ENCODE measurements around the gene KIAA1614.

KIAA1614 gene

DNA sequence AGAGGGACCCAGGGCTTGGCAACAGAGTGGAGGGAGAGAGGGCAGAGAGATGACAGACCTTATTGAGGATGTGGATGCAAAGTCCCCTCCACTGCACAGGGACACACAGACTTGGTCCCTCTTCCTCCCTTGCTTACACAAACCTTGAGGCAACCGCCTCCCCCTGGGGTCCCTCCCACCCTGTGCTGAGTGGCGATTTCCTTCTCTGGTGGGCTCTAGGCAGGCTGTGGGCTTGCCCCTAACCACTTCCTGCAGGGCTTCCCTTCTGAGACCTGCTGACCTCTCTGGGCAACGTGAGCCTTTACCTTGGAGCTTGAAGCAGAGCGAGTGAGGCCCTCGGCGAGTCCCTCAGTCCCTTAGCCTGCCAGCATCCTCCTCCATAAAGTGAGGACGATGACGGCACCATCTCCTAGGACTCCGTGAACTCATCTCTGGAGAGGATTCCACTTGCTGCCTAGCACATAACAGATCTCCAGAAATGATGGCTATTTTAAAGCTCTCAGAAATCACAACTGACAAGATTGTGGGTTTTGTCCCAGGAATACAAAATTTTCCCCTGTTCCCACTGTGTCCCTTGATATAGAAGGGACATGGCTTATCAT is 25.0 kb downstream of the KIAA1614 start:
- Histone ChIP-seq H3K4me3 (ENCODE audit: low read depth, low read length) (no peak overlapping the region), H3K27ac (no peak overlapping the region), H3K27me3 (ENCODE audit: insufficient read depth, low read depth, severe bottlenecking) (no peaks in the 10 kb centered on the region), H3K36me3 (peaks cover 35% of the 10 kb centered on the region), H3K9me3 (ENCODE audit: severe bottlenecking) (no peaks in the 10 kb centered on the region)
- no peak for DNase-seq
- TF ChIP-seq, protein P1, sequence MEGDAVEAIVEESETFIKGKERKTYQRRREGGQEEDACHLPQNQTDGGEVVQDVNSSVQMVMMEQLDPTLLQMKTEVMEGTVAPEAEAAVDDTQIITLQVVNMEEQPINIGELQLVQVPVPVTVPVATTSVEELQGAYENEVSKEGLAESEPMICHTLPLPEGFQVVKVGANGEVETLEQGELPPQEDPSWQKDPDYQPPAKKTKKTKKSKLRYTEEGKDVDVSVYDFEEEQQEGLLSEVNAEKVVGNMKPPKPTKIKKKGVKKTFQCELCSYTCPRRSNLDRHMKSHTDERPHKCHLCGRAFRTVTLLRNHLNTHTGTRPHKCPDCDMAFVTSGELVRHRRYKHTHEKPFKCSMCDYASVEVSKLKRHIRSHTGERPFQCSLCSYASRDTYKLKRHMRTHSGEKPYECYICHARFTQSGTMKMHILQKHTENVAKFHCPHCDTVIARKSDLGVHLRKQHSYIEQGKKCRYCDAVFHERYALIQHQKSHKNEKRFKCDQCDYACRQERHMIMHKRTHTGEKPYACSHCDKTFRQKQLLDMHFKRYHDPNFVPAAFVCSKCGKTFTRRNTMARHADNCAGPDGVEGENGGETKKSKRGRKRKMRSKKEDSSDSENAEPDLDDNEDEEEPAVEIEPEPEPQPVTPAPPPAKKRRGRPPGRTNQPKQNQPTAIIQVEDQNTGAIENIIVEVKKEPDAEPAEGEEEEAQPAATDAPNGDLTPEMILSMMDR (IDR thresholded peaks at IDR 0.05; ENCODE audit: low read depth, low read length) = no peak

DNA sequence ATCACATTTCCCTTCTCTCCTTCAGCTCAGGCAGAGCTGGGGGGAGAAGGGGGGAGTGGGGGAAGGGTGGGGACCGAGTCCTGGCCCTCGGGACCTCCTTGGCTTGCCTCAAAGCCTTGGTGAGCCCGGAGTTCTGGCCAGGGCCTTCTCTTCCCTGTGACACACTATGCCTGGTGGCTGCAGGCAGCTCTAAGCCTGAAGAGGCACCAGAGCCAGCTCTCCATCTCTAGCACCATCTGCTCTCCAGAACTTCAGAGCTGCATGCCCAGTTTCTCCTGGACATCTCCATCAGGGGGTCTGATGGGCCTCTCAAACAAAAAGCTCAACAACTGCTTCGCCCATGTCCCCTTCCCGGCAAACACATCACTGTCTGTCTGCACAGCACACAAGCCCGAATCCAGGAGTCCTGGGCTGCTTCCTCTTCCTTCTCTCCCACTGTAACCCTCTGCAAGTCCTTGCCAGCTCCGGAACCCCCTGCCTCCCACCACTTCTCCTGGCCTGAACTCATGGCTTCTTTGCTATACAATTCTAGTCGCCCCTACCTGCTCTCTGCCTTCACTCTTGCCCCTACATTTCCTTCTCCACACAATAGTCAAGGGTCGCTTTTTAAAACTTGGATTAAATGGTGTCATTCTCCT is 26.5 kb downstream of the KIAA1614 start:
- DNase-seq = no peak
- H3K9me3 ChIP-seq (ENCODE audit: severe bottlenecking) = no peaks in the 10 kb centered on the region

DNA sequence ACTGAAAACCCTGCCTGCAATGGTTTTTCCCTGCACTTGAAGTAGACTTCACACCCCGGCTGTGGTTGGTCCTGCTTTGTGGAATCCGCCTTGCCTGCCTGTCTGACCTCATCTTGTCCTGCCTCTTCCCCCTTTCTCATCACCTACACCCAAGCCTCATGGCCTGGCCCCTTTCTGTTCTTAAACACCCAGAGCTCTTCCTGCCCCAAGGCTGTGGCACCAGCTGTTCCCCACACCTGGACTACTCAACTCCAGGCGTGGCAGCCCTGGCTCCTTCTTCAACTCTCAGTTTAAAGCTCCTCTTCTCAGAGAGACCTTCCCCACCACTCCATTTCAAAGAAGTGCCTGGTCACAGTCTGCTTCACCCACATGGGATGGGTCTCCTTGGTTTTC is 27.0 kb downstream of the KIAA1614 start:
- Histone ChIP-seq H3K27ac (no peak overlapping the region), H3K4me3 (ENCODE audit: low read depth, low read length) (no peak overlapping the region), H3K27me3 (ENCODE audit: insufficient read depth, low read depth, severe bottlenecking) (no peaks in the 10 kb centered on the region), H3K36me3 (peaks cover 41% of the 10 kb centered on the region), H3K9me3 (ENCODE audit: severe bottlenecking) (no peaks in the 10 kb centered on the region)
- TF ChIP-seq, protein P1 (IDR thresholded peaks at IDR 0.05; ENCODE audit: low read depth, low read length) = no peak
- no peak for DNase-seq

More for the DNA sequence above, 26.5 kb downstream of the KIAA1614 start:
- Histone ChIP-seq H3K4me3 (ENCODE audit: low read depth, low read length) (no peak overlapping the region), H3K36me3 (peaks cover 38% of the 10 kb centered on the region), H3K27ac (no peak overlapping the region), H3K27me3 (ENCODE audit: insufficient read depth, low read depth, severe bottlenecking) (no peaks in the 10 kb centered on the region)
- TF ChIP-seq, protein P1 (IDR thresholded peaks at IDR 0.05; ENCODE audit: low read depth, low read length) = no peak

DNA sequence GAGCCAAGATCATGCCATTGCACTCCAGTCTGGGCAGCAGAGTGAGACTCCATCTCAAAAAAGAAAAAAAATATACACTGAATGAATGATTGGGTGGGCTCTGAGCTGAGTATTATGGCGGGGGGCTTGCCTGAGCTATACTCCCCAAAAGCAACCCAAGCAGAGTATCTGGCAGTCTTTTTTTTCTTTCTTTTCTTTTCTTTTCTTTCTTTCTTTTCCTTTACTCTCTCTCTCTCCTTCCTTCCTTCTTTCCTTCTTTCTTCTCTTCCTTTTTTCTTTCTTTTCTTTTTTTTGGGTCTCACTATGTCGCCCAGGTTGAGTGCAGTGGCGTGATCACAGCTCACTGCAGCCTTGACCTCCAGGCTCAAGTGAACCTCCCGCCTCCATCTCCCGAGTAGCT is 27.7 kb downstream of the KIAA1614 start:
- no peaks in the 10 kb centered on the region for H3K27me3 ChIP-seq (ENCODE audit: insufficient read depth, low read depth, severe bottlenecking)
- TF ChIP-seq, protein P1 (IDR thresholded peaks at IDR 0.05; ENCODE audit: low read depth, low read length) = no peak
- no peaks in the 10 kb centered on the region for H3K9me3 ChIP-seq (ENCODE audit: severe bottlenecking)
- H3K4me3 ChIP-seq (ENCODE audit: low read depth, low read length) = no peak overlapping the region
- peaks cover 42% of the 10 kb centered on the region for H3K36me3 ChIP-seq
- H3K27ac ChIP-seq = no peak overlapping the region
- DNase-seq = no peak

DNA sequence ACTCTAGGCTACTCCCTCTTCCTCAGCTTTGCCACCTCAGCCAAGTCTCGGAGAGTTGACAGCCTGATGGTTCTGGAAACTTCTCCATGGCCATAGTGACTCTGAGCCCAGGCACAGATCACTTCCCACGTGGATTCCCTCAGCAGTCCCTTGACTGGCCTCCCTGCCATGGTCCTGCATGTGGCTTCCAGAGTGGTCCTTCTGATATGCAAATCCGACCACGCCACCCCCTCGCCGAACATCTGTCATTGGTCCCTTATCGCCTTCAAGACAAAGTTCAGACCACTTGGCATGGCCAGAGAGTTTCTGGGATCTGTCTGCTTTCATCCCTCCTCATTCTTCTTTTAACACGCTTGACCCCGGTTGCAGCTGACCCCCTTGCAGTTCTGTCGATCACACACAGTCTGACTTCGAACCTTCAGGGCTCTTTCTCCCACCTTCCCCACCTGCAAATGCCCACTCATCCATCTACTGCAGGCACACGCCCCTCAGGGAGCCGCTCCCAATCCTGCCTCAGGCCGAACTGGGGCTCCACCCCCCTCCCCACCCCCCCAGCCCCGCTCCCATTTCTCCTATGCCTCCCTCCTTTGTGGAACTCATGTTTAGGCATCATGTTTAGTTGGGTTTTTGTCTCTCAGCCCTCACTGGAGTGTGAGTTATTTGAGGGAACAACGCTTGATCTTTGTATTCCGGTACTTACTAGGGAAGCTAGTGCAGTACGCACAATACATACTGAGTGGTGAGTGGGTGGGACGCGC is 29.0 kb downstream of the KIAA1614 start:
- TF ChIP-seq, protein P1 (IDR thresholded peaks at IDR 0.05; ENCODE audit: low read depth, low read length) = no peak
- DNase-seq = no peak
- Histone ChIP-seq H3K9me3 (ENCODE audit: severe bottlenecking) (no peaks in the 10 kb centered on the region), H3K4me3 (ENCODE audit: low read depth, low read length) (no peak overlapping the region), H3K27me3 (ENCODE audit: insufficient read depth, low read depth, severe bottlenecking) (no peaks in the 10 kb centered on the region), H3K27ac (no peak overlapping the region), H3K36me3 (peaks cover 38% of the 10 kb centered on the region)

Measured in WERI-Rb-1 (cell line).